RWPE2 (cell line): ENCODE measurements around the gene HIF1A.

Experiments
- ATAC-seq: fragments of 200-7000 bp; cut with Tn5 transposase; 3 replicates; pipeline ENCODE4 v1.9.1; 2021; ENCODE audit warnings: low read depth
- DNase-seq: peaks from one replicate; pipeline ENCODE4 v3.0.0-alpha.2; 2020; ENCODE audit warnings: low spot score
- H3K27ac ChIP-seq: fragments of 450-650 bp; 2 replicates; pipeline ENCODE4 v1.5.1; 2017; ENCODE audit warnings: mild to moderate bottlenecking; ENCODE audit not compliant: poor library complexity, severe bottlenecking
- H3K27me3 ChIP-seq: fragments of 250-450 bp; sonication (Bioruptor Pico); 2 replicates; pipeline ENCODE4 v1.5.1; 2021; ENCODE audit warnings: mild to moderate bottlenecking, moderate library complexity; ENCODE audit not compliant: insufficient read depth, poor library complexity, severe bottlenecking
- H3K36me3 ChIP-seq: fragments of 250-450 bp; sonication (Bioruptor Pico); 2 replicates; pipeline ENCODE4 v1.5.1; 2020; ENCODE audit warnings: low read depth, mild to moderate bottlenecking, moderate library complexity
- H3K4me1 ChIP-seq: fragments of 250-450 bp; sonication (Bioruptor Pico); 2 replicates; pipeline ENCODE4 v1.5.1; 2021; ENCODE audit warnings: mild to moderate bottlenecking, moderate library complexity; ENCODE audit not compliant: insufficient read depth, poor library complexity, severe bottlenecking
- H3K4me3 ChIP-seq: fragments of 250-450 bp; sonication (Bioruptor Pico); 2 replicates; pipeline ENCODE4 v1.5.1; 2021; ENCODE audit warnings: mild to moderate bottlenecking, moderate library complexity; ENCODE audit not compliant: severe bottlenecking
- H3K9me3 ChIP-seq: fragments of 250-450 bp; sonication (Bioruptor Pico); 2 replicates; pipeline ENCODE4 v1.5.1; 2021; ENCODE audit warnings: mild to moderate bottlenecking, moderate library complexity; ENCODE audit not compliant: severe bottlenecking
- CTCF ChIP-seq: fragments of 450-650 bp; IDR thresholded peaks from one replicate; pipeline ENCODE4 v1.5.1; 2017; ENCODE audit warnings: mild to moderate bottlenecking, moderate library complexity; ENCODE audit not compliant: poor library complexity, severe bottlenecking

The HIF1A gene

GRCh38 chr14:61764342-61765122 is 69.2 kb downstream of the HIF1A start:
- peak overlapping the region; percentile 60 for H3K27ac ChIP-seq

GRCh38 chr14:61765225-61765943 is 70.1 kb downstream of the HIF1A start:
- DNase-seq (no peak), ATAC-seq (no peak; the same call in 2 of the 3 replicates)
- no peak for TF ChIP-seq CTCF
- H3K27me3 ChIP-seq: no peaks in the 10 kb centered on the region
- H3K4me1 ChIP-seq: peaks cover 18% of the 10 kb centered on the region
- H3K4me3 ChIP-seq: peak overlapping the region; percentile 43
- H3K36me3 ChIP-seq: peaks cover 62% of the 10 kb centered on the region
- no peaks in the 10 kb centered on the region for H3K9me3 ChIP-seq
- peak overlapping the region; percentile 60 for H3K27ac ChIP-seq

More at GRCh38 chr14:61764342-61765122, 69.2 kb downstream of the HIF1A start:
- H3K9me3 ChIP-seq: no peaks in the 10 kb centered on the region
- H3K36me3 ChIP-seq: peaks cover 54% of the 10 kb centered on the region
- H3K4me1 ChIP-seq: peaks cover 18% of the 10 kb centered on the region
- ATAC-seq (no peak), DNase-seq (no peak)
- no peak for TF ChIP-seq CTCF
- H3K4me3 ChIP-seq: peak overlapping the region; percentile 43
- H3K27me3 ChIP-seq: no peaks in the 10 kb centered on the region

- no peak for ATAC-seq
- Histone ChIP-seq H3K9me3 (no peaks in the 10 kb centered on the region), H3K27ac (peak overlapping the region; percentile 60), H3K4me1 (peaks cover 18% of the 10 kb centered on the region), H3K36me3 (peaks cover 70% of the 10 kb centered on the region), H3K27me3 (no peaks in the 10 kb centered on the region), H3K4me3 (peak overlapping the region; percentile 43)
- no peak for DNase-seq
- TF ChIP-seq CTCF: no peak
These were observed 70.8 kb downstream of the HIF1A start for GRCh38 chr14:61766151-61766550.

GRCh38 chr14:61768240-61768639 is 72.9 kb downstream of the HIF1A start:
- H3K4me1 ChIP-seq: peaks cover 13% of the 10 kb centered on the region
- TF ChIP-seq CTCF: no peak
- no peak overlapping the region for H3K4me3 ChIP-seq
- no peaks in the 10 kb centered on the region for H3K27me3 ChIP-seq
- peaks cover 91% of the 10 kb centered on the region for H3K36me3 ChIP-seq
- no peaks in the 10 kb centered on the region for H3K9me3 ChIP-seq
- DNase-seq (no peak), ATAC-seq (no peak)
- no peak overlapping the region for H3K27ac ChIP-seq
